ENCODE measurements around the gene MDM1. TPM values are rescaled to one million over a fixed set of nuclear protein-coding genes. Genes with fewer than 3 reads are reported as not detected.

The MDM1 gene
- total RNA-seq, 1 experiment from 2014 or later, result 10.6 TPM

DNA sequence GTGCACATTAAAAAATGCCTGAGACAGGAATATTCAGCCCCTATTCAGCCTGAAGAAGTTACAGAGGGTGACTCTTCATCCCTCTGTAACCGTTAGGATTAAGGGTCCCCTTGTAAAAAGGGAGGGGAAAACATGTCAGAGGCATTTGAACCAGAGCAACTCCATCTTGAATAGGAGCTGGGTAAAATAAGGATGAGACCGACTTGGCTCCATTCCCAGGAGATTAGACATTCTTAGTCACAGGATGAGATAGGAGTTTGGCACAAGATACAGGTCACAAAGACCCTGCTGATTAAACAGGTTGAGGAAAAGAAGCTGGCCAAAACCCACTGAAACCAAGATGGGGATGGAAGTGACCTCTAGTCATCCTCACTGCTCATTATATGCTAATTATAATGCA, 19.9 kb upstream of the MDM1 start:
- H3K4me1 Mint-ChIP-seq, result peaks cover 0 to 7% of the 10 kb centered on the region in 2 experiments; a peak in 2 of 4 replicates
- H3K27me3 Mint-ChIP-seq (ENCODE audit: low read depth), result peaks cover 26% of the 10 kb centered on the region
- no peaks in the 10 kb centered on the region for H3K23me2 ChIP-seq (ENCODE audit: insufficient read length, low read depth, low read length, poor library complexity, severe bottlenecking)
- WGBS (ENCODE audit: extremely low coverage, insufficient read length, low lambda C conversion rate), result no CpG with 5 or more reads among the region's 2 CpGs
- H3K4ac ChIP-seq (ENCODE audit: low read depth, low read length), result no peak overlapping the region
- no peak overlapping the region for H3K56ac ChIP-seq (ENCODE audit: insufficient read length, low read depth, low read length)
- H2BK120ac ChIP-seq (ENCODE audit: low read depth, low read length, poor library complexity, severe bottlenecking), result no peak overlapping the region
- H3T11ph ChIP-seq (ENCODE audit: low read length), result no peak overlapping the region
- H3K18ac ChIP-seq (ENCODE audit: insufficient read length, low read depth, low read length), result no peak overlapping the region
- no peak for DNase-seq
- no peaks in the 10 kb centered on the region for H3K36me3 Mint-ChIP-seq (ENCODE audit: insufficient read depth in 1 of 3, low read depth in 3 of 3)
- H3K27ac Mint-ChIP-seq, result no peak overlapping the region
- no peak overlapping the region for H3K4me2 ChIP-seq (ENCODE audit: insufficient read depth, insufficient read length, low read length)
- no peak overlapping the region for H2BK20ac ChIP-seq (ENCODE audit: low read depth, low read length, poor library complexity, severe bottlenecking)
- H3K14ac ChIP-seq (ENCODE audit: insufficient read depth, low read length), result no peak overlapping the region
- no peak overlapping the region for H4K91ac ChIP-seq (ENCODE audit: insufficient read length, low read depth, low read length)
- no peak overlapping the region for H3K4me3 Mint-ChIP-seq
- H3K79me1 ChIP-seq (ENCODE audit: insufficient read depth, low read depth, low read length, poor library complexity, severe bottlenecking), result no peaks in the 10 kb centered on the region
- H2BK5ac ChIP-seq (ENCODE audit: insufficient read length, low read length), result no peak overlapping the region
- H2AFZ ChIP-seq (ENCODE audit: low read length), result no peak overlapping the region
- H4K8ac ChIP-seq (replicated peaks; ENCODE audit: insufficient read length, low read depth, low read length), result no peak overlapping the region
- no peaks in the 10 kb centered on the region for H3K27me3 ChIP-seq (ENCODE audit: insufficient read depth, low read length)
- no peak overlapping the region for H2BK12ac ChIP-seq (ENCODE audit: insufficient read length, low read depth, low read length)
- H2BK15ac ChIP-seq (ENCODE audit: low read depth, low read length), result no peak overlapping the region
- H2AK5ac ChIP-seq (ENCODE audit: insufficient read length, low read length), result no peak overlapping the region
- H3K79me2 ChIP-seq (ENCODE audit: insufficient read depth, low read length), result no peaks in the 10 kb centered on the region; the same call in 1 of the 2 replicates
- H3K23ac ChIP-seq (ENCODE audit: insufficient read length, low read depth, low read length), result no peak overlapping the region
- H4K20me1 ChIP-seq (ENCODE audit: control insufficient read depth, insufficient read depth, insufficient read length), result no peaks in the 10 kb centered on the region
- no peak for TF ChIP-seq CTCF (conservative IDR thresholded peaks at IDR 0.05)
- H3K9ac ChIP-seq (ENCODE audit: extremely low read depth, insufficient read length, low read length), result no peak overlapping the region
- H3K9me3 ChIP-seq (ENCODE audit: control insufficient read depth, low read depth, low read length), result no peaks in the 10 kb centered on the region
- no peak overlapping the region for H3K27ac ChIP-seq (ENCODE audit: insufficient read length, low read depth, low read length)
- no peak overlapping the region for H4K5ac ChIP-seq (ENCODE audit: insufficient read length, low read depth, low read length)
- no peaks in the 10 kb centered on the region for H3K4me1 ChIP-seq (ENCODE audit: insufficient read depth, low read length)
- H3K9me3 Mint-ChIP-seq, result no peaks in the 10 kb centered on the region

Data from H9 (cell line).